SU-DHL-6 (cell line): ENCODE data around the gene AFF3.

Source experiments
- H2AFZ ChIP-seq: fragments of 200-600 bp; sonication (generic); 2 replicates; pipeline ENCODE4 v1.6.1; 2014; ENCODE audit warnings: low read depth, mild to moderate bottlenecking, moderate library complexity, mixed read lengths, antibody characterized with exemption, low read length; ENCODE audit not compliant: severe bottlenecking
- H3F3A ChIP-seq: fragments of 200-600 bp; shearing (Covaris generic); 2 replicates; pipeline ENCODE4 v1.6.0; 2016; ENCODE audit warnings: antibody characterized with exemption, mild to moderate bottlenecking; ENCODE audit not compliant: insufficient read depth
- H3K27ac ChIP-seq: fragments of 200-600 bp; sonication (generic); 2 replicates; pipeline ENCODE4 v1.5.1; 2016; ENCODE audit warnings: low read depth, mild to moderate bottlenecking, low read length, moderate library complexity, mixed read lengths
- H3K27me3 ChIP-seq: fragments of 200-600 bp; sonication (generic), shearing (Covaris generic); 2 replicates; pipeline ENCODE4 v1.6.0; 2014; ENCODE audit warnings: mild to moderate bottlenecking, low read length
- H3K36me3 ChIP-seq: fragments of 200-600 bp; sonication (generic); 2 replicates; pipeline ENCODE4 v1.6.1; 2014; ENCODE audit warnings: mild to moderate bottlenecking, low read length, mixed read lengths
- H3K4me2 ChIP-seq: fragments of 300-600, 200-600 bp; shearing (Covaris generic), sonication (generic); 2 replicates; pipeline ENCODE4 v1.6.0; 2014; ENCODE audit warnings: low read length, low read depth, mild to moderate bottlenecking; ENCODE audit not compliant: poor library complexity, severe bottlenecking
- H3K4me3 ChIP-seq: fragments of 200-600 bp; sonication (generic); 2 replicates; pipeline ENCODE4 v1.5.1; 2014; ENCODE audit warnings: antibody characterized with exemption, low read length, mild to moderate bottlenecking, mixed read lengths; ENCODE audit not compliant: insufficient read depth, poor library complexity, severe bottlenecking
- H3K79me2 ChIP-seq: fragments of 200-600 bp; sonication (generic); 2 replicates; pipeline ENCODE4 v1.6.1; 2014; ENCODE audit warnings: mild to moderate bottlenecking, low read length, moderate library complexity; ENCODE audit not compliant: insufficient read depth
- H3K9ac ChIP-seq: fragments of 200-600 bp; sonication (generic); 2 replicates; pipeline ENCODE4 v1.7.0; 2014; ENCODE audit warnings: mild to moderate bottlenecking, low read length
- H3K9me2 ChIP-seq: fragments of 200-600 bp; sonication (generic); replicated peaks from 2 replicates; pipeline ENCODE4 v1.6.1; 2014; ENCODE audit warnings: low read length; ENCODE audit not compliant: insufficient read depth
- H3K9me3 ChIP-seq: fragments of 200-600 bp; sonication (generic); 2 replicates; pipeline ENCODE4 v1.6.1; 2014; ENCODE audit warnings: low read length, mixed read lengths; ENCODE audit not compliant: insufficient read depth
- H4K20me1 ChIP-seq: fragments of 200-600 bp; sonication (generic); 2 replicates; pipeline ENCODE4 v1.6.1; 2014; ENCODE audit warnings: low read depth, mild to moderate bottlenecking, antibody characterized with exemption, low read length, moderate library complexity, mixed read lengths
- EZH2phosphoT487 ChIP-seq: fragments of 200-600 bp; sonication (generic), shearing (Covaris generic); conservative IDR thresholded peaks from 2 replicates; pipeline ENCODE4 v1.6.1; 2018; ENCODE audit warnings: mild to moderate bottlenecking, antibody characterized with exemption, low read length, moderate library complexity, mixed read lengths
- TF ChIP-seq, protein P1 (sequence below): fragments of 200-600 bp; sonication (generic); IDR thresholded peaks from one replicate; pipeline ENCODE4 v1.5.1; 2017; ENCODE audit warnings: antibody characterized with exemption, mild to moderate bottlenecking, low read length, moderate library complexity; ENCODE audit not compliant: insufficient read depth, poor library complexity, severe bottlenecking

AFF3 gene

DNA sequence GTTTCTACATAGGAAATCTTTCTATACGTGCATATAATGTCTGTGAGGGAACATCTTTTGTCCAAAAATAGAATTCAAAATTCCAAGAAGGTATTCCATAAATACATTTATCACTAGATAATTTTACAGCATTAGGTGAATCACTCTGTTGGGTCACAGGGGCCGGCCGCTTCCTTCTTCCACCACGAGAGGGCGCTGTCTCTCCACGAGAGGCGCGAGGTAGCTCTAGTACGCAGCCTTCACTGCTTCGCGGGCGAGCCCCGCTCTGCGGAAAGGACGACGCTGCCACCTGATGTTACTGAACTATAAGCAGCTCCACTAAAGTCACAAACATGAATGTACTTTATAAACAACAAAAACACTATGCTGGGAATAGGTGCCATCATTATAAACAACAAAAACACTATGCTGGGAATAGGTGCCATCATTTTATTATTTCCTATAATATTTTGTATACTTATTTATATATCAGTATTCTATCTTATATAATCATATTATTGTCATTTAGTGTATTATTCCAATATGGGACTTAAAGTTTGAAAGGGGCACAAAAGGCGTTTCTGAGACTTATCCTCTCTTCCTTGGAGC, 583.2 kb downstream of the AFF3 start:
- Histone ChIP-seq H3K9me2 (no peaks in the 10 kb centered on the region), H4K20me1 (no peaks in the 10 kb centered on the region), H2AFZ (no peak overlapping the region), H3K27me3 (no peaks in the 10 kb centered on the region), H3K36me3 (no peaks in the 10 kb centered on the region), H3K9me3 (no peaks in the 10 kb centered on the region), H3K79me2 (no peaks in the 10 kb centered on the region), H3K9ac (no peak overlapping the region), H3K4me2 (no peak overlapping the region), H3K27ac (no peak overlapping the region), H3K4me3 (no peak overlapping the region), H3F3A (no peaks in the 10 kb centered on the region)
- TF ChIP-seq, protein P1, sequence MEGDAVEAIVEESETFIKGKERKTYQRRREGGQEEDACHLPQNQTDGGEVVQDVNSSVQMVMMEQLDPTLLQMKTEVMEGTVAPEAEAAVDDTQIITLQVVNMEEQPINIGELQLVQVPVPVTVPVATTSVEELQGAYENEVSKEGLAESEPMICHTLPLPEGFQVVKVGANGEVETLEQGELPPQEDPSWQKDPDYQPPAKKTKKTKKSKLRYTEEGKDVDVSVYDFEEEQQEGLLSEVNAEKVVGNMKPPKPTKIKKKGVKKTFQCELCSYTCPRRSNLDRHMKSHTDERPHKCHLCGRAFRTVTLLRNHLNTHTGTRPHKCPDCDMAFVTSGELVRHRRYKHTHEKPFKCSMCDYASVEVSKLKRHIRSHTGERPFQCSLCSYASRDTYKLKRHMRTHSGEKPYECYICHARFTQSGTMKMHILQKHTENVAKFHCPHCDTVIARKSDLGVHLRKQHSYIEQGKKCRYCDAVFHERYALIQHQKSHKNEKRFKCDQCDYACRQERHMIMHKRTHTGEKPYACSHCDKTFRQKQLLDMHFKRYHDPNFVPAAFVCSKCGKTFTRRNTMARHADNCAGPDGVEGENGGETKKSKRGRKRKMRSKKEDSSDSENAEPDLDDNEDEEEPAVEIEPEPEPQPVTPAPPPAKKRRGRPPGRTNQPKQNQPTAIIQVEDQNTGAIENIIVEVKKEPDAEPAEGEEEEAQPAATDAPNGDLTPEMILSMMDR, result peak; percentile 97
- no peak for TF ChIP-seq EZH2phosphoT487

DNA sequence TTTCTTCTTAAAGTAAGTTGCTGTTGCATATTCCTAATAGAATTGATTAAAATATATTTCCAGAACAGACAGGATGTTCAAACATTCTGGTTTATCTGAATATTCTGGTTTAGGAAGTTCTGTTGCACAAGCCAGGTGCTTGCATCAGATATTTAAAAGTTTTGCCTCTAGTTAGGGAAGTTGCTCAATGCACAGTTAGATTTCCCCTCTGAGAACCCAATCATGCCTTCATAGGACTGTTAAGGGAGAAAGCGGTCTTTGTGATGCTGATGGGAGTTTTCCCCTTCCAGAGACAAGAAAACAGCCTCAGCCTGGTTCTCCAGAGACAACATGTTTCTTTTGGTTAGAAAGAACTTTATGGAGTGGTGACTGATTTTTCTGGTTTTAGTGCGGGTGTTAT, 587.0 kb downstream of the AFF3 start:
- no peaks in the 10 kb centered on the region for H3K79me2 ChIP-seq
- no peaks in the 10 kb centered on the region for H4K20me1 ChIP-seq
- no peaks in the 10 kb centered on the region for H3K36me3 ChIP-seq
- TF ChIP-seq EZH2phosphoT487, result no peak
- TF ChIP-seq, protein P1, result no peak
- H3K9ac ChIP-seq, result no peak overlapping the region
- H3K4me2 ChIP-seq, result no peak overlapping the region
- H3F3A ChIP-seq, result no peaks in the 10 kb centered on the region
- no peak overlapping the region for H3K4me3 ChIP-seq
- no peaks in the 10 kb centered on the region for H3K9me3 ChIP-seq
- no peaks in the 10 kb centered on the region for H3K9me2 ChIP-seq
- no peak overlapping the region for H2AFZ ChIP-seq
- H3K27ac ChIP-seq, result no peak overlapping the region
- no peaks in the 10 kb centered on the region for H3K27me3 ChIP-seq

DNA sequence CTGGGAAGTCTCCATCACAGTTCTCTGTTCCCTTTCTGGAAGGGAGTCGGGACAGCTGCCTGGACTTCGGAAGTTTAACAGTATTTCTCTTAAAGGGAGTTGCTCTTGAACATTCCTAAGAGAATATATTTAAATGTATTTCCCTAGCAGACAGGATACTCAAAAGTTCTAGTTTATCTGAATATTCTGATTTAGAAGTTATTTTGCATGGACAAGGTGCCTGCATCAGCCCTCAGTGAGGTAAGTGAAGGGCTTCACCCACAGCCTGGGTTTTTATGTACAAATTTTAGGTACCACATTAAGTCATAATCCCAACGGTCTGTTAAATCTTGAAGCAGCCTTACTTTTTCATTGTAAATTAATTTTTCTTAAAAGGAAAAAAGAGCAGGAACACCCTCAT, 587.5 kb downstream of the AFF3 start:
- no peak overlapping the region for H2AFZ ChIP-seq
- H3K4me2 ChIP-seq, result no peak overlapping the region
- no peaks in the 10 kb centered on the region for H3K9me3 ChIP-seq
- H3K4me3 ChIP-seq, result no peak overlapping the region
- TF ChIP-seq EZH2phosphoT487, result no peak
- TF ChIP-seq, protein P1, result no peak
- no peaks in the 10 kb centered on the region for H3K79me2 ChIP-seq
- H3K36me3 ChIP-seq, result no peaks in the 10 kb centered on the region
- H3K27me3 ChIP-seq, result no peaks in the 10 kb centered on the region
- no peaks in the 10 kb centered on the region for H3K9me2 ChIP-seq
- no peaks in the 10 kb centered on the region for H3F3A ChIP-seq
- H4K20me1 ChIP-seq, result no peaks in the 10 kb centered on the region
- no peak overlapping the region for H3K9ac ChIP-seq
- H3K27ac ChIP-seq, result no peak overlapping the region
